ENCODE measurements around the gene SIM1.

Gene SIM1

GRCh38 chr6:100456141-100456907 is 8.4 kb downstream of the SIM1 start:
- DNase-seq, result no peak

GRCh38 chr6:100455230-100456124 is 9.2 kb downstream of the SIM1 start:
- DNase-seq, result no peak

GRCh38 chr6:100454551-100455229 is 10.0 kb downstream of the SIM1 start:
- no peak for DNase-seq

- no peak for DNase-seq
Observed at GRCh38 chr6:100453701-100454521, 10.8 kb downstream of the SIM1 start.

- DNase-seq, result no peak
Observed at GRCh38 chr6:100452998-100453397, 11.7 kb downstream of the SIM1 start.

- DNase-seq, result no peak
Observed at GRCh38 chr6:100451577-100451976, 13.1 kb downstream of the SIM1 start.

- DNase-seq, result no peak
Observed at GRCh38 chr6:100449239-100449691, 15.5 kb downstream of the SIM1 start.

- no peak for DNase-seq
Observed at GRCh38 chr6:100447900-100448748, 16.6 kb downstream of the SIM1 start.

GRCh38 chr6:100447081-100447899 is 17.4 kb downstream of the SIM1 start:
- no peak for DNase-seq

GRCh38 chr6:100446115-100447080 is 18.3 kb downstream of the SIM1 start:
- DNase-seq, result no peak

- no peak for DNase-seq
Observed at GRCh38 chr6:100445512-100445911, 19.2 kb downstream of the SIM1 start.

- no peak for DNase-seq
Observed at GRCh38 chr6:100440935-100441334, 23.8 kb downstream of the SIM1 start.

GRCh38 chr6:100435299-100435698 is 29.4 kb downstream of the SIM1 start:
- DNase-seq, result no peak

GRCh38 chr6:100433726-100434435 is 30.8 kb downstream of the SIM1 start:
- DNase-seq, result no peak

- DNase-seq, result no peak
Observed at GRCh38 chr6:100432136-100432535, 32.6 kb downstream of the SIM1 start.

- no peak for DNase-seq
Observed at GRCh38 chr6:100430962-100431361, 33.8 kb downstream of the SIM1 start.

GRCh38 chr6:100427452-100427851 is 37.3 kb downstream of the SIM1 start:
- no peak for DNase-seq

GRCh38 chr6:100426744-100427338 is 37.9 kb downstream of the SIM1 start:
- no peak for DNase-seq

Data from activated CD4-positive, alpha-beta T cell treated with anti-CD3 and anti-CD28 coated beads, Interleukin-2, Interleukin-6, amounts not matched to agents 100 ng/mL and 50 ng/mL, durations not matched to agents 16 hours and 8 hours (primary cell).